GM21515 (cell line): Measurements from ENCODE around the gene WFDC1.

Experiments
- ATAC-seq: cut with Tn5 transposase; IDR thresholded peaks from one replicate; pipeline ENCODE4 v1.9.1; 2021; ENCODE audit not compliant: unreplicated experiment

Gene WFDC1

DNA sequence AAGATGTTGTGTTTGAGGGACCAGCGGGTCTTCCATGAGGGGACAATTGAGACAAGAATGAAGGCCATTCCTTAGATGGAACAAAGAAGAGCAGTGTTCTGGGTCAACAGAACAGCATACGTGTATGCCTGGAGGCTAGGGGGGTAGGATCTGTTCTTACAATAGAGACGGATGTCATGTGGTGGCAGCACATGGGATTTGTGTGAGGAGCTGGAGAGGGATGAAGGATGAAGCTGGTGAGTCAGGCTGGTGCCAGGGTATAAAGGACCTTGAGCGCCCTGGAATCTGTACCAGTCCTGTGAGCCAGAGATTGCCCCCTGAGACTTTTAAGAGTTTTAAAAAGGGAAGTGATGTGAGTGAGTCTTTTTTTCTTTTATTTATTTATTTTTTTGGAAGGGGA is 22.8 kb upstream of the WFDC1 start:
- no peak for ATAC-seq

DNA sequence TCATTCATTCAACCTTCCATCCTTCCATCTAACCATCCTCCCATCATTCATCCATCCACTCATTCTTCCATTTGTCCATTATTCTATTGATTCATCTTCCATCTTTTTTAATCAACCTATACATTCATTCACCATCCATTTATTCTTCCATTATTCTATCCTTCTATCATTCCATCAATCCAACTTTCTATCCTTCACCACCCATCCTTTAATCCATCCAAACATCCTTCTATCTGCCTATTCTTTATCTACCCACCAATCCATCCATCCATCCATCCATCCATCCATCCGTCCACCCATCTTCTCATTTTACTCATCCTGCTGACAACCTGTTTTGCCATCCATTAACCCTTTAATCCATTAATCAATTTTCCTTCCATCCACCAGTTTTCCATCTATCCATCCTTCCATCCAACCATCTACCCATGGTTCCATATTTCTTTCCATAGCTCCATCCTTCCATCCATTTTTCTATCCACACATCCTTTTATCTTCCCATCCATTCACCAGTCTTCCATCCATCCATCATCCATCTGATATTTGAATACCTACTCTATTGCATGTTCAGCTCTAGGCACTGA is 21.8 kb upstream of the WFDC1 start:
- ATAC-seq = no peak

DNA sequence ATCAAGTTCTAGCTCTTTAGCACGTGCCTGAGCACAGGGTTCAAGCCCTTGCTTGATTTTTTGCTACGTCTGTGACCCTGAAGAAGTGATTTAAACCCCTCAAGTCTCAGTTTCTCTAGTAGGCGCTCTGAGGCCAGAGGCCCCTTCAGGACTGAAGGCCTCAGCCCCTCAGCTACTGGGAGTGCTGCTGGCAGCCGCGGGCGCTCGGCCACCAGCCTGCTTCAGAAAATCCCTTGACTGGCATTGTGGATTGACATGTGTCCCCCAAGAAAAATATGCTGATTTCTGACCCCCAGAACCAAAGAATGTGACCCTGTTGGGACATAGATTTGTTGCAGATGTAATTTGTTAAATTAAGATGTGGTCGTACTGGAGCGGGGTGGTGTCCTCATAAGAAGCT is 20.2 kb upstream of the WFDC1 start:
- ATAC-seq = no peak

DNA sequence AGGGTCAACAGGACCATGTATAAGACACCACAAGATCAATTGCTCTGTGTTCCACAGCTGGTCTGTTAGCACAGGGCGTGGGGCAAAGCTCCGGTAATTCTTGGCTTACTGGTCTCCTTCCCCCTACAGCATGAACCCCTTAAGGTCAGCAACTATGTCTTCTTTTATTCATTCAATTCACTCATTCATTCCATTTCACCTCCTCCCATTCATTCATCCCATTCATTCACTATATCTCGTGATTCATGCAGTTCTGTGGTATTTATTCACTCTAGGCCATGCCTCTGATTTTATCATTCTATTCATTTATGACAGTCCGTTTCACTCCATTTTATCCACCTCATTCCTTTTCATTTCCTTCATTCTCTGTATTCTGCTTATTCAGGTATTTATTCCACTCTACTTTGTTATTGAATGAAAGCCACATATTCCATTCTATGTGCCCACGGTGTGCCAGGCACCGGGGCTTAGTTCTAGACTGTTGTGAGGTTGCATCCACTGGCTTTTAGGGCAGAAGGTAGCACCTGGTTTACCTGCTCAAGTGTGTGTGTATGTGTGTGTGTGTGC is 19.0 kb upstream of the WFDC1 start:
- no peak for ATAC-seq

DNA sequence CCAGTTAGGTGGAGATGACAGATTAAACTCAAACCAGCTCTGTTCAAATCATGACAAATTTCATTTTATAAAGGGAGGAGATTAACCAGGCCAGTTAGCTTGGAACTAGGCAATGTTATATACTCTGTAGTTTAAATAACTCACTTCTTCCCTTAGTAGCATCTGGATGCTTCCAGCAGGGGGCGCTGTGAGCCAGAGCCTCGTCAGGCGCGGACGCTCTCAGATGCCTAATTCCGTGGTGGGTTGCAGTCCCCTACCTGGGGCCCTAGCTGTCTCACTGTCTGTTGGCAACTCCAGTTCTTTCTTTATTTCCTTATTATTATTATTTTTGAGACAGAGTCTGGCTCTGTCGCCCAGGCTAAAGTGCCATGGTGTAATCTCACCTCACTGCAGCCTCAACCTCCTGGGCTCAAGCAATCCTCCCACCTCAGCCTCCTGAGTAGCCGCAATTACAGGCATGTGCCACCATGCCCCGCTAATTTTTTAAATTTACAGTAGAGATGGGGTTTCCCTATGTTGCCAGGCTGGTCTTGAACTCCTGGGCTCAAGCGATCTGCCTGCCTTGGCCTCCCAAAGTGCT is 17.3 kb upstream of the WFDC1 start:
- ATAC-seq = no peak

DNA sequence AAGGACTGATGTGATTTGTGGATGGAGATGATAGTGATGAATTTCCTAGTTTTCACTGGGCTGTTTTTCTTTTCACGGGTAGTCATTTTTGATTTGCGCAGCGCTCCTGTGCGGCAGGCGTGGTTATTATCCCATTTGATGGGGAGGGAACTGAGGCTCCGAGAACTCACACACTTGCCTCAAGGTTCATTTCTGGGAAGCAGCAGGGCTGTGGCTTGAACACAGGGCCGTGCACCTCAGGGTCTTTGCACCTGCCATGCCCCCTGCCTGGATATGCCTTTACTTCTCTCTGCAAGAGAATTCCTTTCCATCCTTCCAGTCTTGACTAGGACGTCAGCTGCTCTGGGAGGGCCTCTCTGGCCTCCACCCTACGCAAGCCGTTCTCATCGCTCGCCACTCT is 16.3 kb upstream of the WFDC1 start:
- no peak for ATAC-seq

DNA sequence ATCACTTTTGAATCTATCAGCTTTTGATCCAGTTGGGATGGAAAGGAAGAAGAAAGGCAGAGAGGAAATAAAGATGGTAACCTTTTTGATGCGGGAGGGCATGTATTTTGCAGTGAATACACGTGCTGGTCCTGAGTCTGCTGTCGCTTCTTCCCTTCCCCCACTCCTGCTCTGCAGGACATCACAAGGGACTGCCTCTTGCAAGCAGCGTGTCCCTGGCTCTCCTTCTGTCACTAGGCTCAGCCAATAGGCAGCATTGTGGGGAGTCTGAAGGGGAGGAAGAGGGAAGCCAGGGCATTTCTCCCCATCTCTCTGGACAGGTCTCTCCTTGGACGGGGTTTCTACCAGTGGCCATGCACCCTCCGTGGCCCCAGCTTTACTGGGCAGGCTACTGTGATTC is 15.7 kb upstream of the WFDC1 start:
- no peak for ATAC-seq

DNA sequence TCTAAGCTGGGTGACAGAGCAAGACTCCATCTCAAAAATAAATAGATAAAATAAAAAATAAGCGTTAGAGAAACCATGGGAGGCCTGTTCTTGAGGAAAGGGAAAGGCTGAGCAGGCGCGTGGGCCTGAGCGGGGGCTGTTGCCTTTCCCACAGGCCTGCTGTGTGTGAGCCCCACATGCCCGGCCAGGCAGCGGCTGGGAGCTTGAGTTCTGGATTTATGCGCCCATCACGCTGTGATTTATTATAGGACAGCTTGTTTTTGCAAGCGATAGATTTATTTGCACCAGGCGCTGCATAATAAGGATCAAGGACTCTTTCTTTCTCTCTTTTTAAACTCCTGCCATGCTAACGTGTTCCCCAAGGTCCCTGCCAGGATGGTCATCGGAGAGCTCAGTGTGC is 14.8 kb upstream of the WFDC1 start:
- ATAC-seq = no peak

DNA sequence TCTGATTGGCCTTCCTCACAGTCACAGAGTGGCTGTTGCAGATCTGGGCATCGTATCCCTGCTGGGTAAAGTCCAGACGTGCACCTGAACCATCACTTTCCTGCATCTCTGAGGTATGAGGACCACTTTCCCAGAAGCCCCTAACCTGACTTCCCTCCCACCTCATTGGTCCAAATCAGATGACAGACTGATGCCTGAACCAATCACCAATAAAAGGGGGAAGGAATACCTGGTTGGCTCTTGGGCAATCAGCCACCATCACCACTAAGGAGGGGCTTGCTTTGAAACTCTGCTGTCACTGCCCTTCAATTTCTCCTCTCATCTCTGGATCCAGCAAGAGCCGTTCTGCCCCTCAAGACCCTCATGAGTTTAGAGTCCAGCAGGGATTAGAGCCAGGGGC is 13.6 kb upstream of the WFDC1 start:
- ATAC-seq = no peak

DNA sequence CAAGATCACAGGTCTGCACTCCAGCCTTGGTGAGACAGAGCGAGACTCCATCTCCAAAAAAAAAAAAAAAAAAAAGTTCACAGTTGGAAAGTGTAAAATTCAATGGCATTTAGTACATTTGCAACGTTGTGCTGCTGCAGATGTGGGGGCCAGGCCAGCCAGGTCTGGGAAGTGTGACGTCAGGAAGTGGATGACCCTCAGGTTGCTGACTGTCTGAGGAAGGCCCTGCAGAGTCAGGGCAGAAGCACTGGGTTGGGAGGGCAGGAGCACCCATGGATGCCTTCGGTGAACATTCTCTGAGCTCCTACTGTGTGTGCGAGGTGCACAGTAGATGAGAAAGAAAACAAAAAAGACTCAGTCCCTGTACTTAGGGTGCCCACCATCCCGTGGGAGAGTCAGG is 12.1 kb upstream of the WFDC1 start:
- no peak for ATAC-seq

DNA sequence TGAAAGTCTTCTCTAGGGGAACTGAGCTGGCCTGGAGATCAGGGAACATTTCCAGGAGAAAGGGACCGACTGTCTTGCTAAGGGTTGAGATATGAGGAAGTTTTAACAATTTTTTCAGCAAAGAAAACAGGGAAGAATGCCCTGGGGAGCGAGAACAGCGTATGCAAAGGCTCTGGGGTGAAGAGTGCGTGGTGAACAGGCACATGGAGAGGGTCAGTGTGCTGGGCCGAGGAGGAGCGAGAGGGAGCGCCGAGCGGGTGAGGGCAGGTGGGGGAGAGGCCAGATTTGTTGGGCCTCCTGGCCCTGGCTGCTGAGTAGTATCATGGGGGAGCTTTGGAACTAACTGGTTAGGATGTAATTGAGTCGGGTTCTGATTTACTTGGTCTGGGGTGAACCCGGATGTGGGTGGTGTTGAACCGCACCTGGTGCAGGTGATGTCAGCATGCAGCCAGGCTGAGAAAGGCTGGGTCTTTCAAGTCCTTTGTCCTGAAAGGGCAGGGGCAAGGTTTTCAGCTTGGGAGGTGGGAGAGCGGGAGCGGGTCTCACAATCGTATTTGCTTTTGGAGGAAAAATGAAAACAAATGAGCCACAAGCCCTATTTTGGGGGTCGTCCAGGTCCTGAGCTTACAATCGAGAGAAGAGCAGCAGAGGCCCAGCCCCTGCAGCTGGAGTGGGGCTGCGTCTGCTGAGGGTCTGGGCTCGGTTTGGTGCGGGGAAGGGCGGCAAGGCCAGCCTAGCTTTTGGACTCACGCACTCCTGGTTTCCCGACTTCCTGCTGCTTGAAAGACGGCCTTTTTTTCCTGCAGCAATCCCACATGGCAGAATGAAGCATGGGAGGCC is 11.1 kb upstream of the WFDC1 start:
- ATAC-seq = no peak

DNA sequence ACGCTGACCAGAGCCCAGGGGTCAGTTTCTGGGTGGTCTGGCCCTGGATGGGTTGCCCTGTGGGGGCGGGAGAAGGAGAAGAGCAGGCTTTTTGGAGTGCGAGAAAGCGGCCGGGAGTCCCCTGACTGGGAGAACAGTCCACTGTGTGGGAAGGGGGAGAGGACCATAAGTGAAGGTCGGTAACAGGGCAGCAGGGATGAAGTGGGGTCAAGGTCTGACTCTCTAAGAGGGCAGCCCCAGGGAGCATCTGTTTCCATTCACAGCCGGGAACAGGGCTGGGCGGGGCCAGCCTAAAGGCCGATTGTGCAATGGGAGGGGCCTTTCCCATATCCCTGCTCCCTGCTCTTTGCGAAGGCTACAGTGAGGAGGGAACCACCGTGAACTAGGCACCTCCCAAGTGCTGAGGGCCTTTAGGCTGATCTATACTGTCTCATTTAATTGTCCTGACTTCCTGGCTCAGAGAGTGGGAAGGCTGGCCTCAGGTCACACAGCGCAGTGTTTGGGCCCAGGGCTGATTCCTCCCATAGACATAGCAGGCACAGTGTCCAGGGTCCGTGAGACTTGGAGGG is 10.4 kb upstream of the WFDC1 start:
- no peak for ATAC-seq

DNA sequence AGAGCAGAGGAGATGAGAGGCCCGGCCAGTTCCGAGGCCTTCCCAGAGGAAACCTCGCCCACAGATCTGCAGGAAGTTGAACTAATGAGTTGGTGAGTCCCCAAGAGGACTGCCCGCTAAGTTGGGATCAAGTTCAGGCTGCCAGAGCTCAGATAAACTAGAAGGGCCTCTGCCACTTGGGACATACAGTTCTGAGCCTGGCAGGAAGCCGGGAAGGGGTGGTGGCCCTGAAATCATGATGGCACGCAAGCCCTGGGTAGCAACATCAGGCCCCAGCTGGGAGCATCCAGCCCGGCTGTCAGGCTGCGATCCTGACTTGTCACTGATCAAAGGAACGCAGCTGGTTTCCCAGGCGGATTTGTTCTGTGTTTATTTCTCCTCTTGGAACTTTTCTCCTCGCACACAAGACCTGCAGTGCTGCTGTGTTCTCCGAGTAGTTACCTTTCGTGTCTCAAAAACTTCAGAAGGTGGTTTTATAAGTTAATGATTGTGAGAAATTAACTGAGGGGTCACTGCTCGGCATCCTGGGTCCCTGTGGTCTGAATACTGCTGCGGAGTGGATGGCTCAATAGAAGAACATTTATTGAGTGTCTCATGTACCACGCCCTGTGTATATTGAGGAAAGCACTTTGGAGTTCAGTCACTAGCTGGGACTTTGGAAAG is 8.0 kb upstream of the WFDC1 start:
- ATAC-seq = no peak

DNA sequence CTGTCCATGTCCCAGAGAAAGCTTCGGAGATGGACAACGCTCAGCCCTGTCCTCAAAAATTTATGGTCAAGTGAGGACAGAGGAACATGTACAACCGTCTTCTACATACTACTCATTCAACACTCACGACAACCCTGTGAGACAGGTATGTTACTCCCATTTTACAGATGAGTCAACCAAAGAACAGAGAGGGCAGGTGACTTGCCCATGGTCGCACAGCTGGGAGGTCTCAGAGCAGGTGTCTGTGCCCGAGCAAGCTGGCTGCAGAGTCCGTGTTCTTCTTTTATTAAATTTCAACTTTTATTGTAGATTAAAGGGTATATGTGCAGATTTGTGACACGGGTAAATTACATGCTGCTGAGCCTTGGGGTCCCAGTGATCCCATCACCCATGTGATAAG is 5.8 kb upstream of the WFDC1 start:
- ATAC-seq = no peak

DNA sequence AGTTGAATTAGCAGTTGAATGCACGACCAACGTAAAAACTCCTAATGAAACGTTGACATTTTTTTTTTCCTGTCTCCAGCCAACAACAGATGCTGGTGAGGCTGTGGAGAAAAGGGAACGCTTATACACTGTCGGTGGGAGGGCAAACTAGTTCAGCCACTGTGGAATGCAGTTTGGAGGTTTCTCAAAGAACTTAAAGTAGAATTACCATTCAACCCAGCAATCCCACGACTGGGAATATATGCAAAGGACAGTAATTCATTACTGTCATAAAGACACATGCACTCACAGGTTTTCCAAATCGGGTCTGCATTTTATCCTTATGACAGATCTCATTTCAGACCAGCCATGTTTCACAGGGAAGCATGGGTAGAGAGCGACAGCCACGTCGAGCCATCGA is 3.5 kb upstream of the WFDC1 start:
- ATAC-seq = no peak

DNA sequence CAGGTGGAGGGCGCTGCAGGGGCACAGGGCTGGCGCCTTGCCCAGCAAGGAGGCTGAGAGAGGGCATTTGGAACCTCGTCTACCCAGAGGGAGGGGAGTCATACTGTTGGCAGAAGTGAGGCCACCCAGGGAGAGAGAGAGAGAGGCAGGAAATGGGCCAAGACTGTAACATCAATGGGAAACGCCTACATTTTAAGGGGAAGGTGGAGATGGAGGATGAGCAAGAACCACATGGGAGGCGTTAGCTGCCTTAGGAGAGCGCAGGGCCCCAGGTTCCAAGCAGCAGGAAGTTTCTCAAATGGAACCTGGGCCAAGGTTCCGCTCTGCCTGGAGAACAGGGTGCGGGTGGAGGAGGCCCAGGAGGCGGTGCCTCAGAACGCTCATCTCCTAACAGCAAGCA is 2.7 kb upstream of the WFDC1 start:
- no peak for ATAC-seq

DNA sequence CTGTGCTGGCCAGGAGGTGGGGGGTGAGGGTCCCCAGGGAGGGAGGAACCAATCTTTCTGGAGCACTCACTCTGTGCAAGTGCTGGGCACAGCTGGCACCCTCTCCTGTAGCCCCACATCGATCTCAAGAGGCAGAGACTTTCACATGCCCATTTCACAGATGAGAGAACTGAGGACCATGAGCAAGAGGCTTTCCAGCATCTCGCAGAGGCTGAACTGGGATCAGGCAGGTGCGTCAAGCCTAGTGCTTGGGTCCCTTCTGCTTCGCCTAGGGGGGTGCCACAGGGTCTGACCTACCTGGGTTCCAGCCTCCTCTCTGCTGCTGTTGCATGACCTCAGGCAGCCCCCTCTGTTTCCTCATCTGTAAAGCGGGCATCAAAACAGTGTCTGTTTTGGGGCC is 1.3 kb upstream of the WFDC1 start:
- ATAC-seq = no peak

DNA sequence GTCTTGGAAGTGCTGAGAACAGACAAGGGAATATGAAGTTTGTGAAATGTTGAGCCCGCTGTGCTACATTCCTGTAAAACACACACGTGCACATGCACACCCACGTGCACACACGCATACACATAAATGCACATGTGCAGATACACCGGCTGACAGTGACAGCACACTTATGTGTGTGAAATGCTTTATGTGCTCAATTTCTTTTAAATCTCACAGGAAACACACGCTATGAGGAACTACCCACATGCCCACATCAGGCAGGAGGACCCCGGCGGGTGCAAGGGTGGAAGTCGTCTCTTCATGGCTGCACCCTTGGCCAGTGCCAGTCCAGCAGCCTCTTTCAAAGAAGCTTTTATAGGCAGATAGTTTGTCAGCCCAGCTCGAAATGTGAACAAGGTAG is 561 bp upstream of the WFDC1 start:
- ATAC-seq = no peak

DNA sequence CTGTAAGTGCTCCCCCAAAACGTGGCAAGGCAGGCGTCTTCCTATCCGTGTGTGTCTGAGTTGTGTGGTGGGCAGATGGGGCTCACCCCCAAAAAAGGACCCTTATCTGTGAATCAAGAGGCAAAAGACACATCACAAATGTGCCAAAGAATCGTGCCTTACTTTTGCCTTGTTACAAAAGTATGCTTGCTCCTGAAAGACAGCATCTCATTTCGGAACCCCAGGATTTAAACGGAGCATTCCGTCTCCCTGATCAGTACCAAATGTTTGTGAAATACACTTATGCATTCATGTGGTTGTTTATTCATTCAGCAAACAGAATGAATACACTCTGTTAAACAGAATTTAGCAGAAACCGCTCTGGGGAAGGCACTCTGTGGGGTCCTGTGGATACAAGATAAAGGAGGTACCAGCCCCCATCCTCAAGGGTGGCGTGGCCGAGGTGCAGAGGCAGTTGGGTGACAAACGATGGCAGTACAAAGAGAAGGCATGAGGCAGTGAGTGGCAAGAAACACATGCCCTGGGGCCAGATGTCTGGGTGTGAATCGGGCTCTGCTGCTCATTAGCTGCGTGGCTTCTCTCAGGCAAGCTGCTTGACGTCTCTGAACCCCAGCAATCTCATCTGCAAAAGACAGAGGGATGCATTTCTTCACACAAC is 654 bp downstream of the WFDC1 start:
- ATAC-seq = no peak

DNA sequence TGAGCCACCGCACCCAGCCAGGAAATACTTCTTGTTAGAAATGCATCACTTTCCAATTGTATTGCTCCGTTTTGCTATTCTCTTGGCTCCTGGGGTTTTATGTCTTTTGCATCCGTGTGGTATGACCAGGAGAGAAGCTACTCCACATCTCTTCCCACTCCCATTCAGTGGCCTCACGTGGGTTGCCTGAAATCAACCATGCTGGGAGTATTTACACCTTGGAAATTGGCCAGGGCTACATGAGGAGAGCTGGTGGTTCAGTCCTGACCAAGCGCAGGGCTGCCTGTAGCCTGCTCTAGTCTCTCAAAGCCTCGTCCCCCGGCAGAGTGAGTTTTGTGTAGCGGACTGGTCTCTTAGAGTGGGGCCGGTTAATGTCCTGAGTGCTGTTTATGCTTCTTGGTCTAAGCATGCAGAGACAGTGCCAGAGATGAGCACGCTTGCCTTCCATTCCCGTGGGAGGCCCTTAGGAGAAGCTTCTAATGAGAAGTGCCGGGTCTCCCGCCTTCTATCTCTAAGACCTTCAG is 3.8 kb downstream of the WFDC1 start:
- ATAC-seq = no peak
